ENCODE results near the gene CPVL.

Gene CPVL

GRCh38 chr7:29040579-29040925 is 105.8 kb downstream of the CPVL start:
- no peak for DNase-seq

GRCh38 chr7:29039821-29040578 is 106.3 kb downstream of the CPVL start:
- DNase-seq, result no peak

GRCh38 chr7:29038463-29038862 is 107.9 kb downstream of the CPVL start:
- no peak for DNase-seq

- DNase-seq, result peak in 1 of 2 donors; percentile 3
Measured at GRCh38 chr7:29035044-29035740, 111.1 kb downstream of the CPVL start.

- DNase-seq, result peak in 1 of 2 donors; percentile 2
Measured at GRCh38 chr7:29033584-29033983, 112.8 kb downstream of the CPVL start.

- DNase-seq, result no peak
Measured at GRCh38 chr7:29032146-29032545, 114.2 kb downstream of the CPVL start.

GRCh38 chr7:29030781-29031275 is 115.5 kb downstream of the CPVL start:
- no peak for DNase-seq

GRCh38 chr7:29022291-29022988 is 123.9 kb downstream of the CPVL start:
- no peak for DNase-seq

GRCh38 chr7:29019896-29020295 is 126.4 kb downstream of the CPVL start:
- DNase-seq, result no peak

GRCh38 chr7:29019387-29019786 is 127.0 kb downstream of the CPVL start:
- no peak for DNase-seq

GRCh38 chr7:29017713-29018112 is 128.6 kb downstream of the CPVL start:
- no peak for DNase-seq

- no peak for DNase-seq
Measured at GRCh38 chr7:29014725-29015124, 131.6 kb downstream of the CPVL start.

GRCh38 chr7:29013931-29014330 is 132.4 kb downstream of the CPVL start:
- no peak for DNase-seq

- no peak for DNase-seq
Measured at GRCh38 chr7:29013082-29013695, 133.1 kb downstream of the CPVL start.

GRCh38 chr7:29009947-29010346 is 136.4 kb downstream of the CPVL start:
- no peak for DNase-seq

- DNase-seq, result no peak
Measured at GRCh38 chr7:29008590-29008989, 137.7 kb downstream of the CPVL start.

- DNase-seq, result no peak
Measured at GRCh38 chr7:29007127-29007526, 139.2 kb downstream of the CPVL start.

- DNase-seq, result peak in 1 of 2 donors; percentile 0
Measured at GRCh38 chr7:29005829-29006228, 140.5 kb downstream of the CPVL start.

- no peak for DNase-seq
Measured at GRCh38 chr7:29005406-29005805, 140.9 kb downstream of the CPVL start.

- no peak for DNase-seq
Measured at GRCh38 chr7:29003703-29004102, 142.6 kb downstream of the CPVL start.

- no peak for DNase-seq
Measured at GRCh38 chr7:29000717-29001076, 145.6 kb downstream of the CPVL start.

GRCh38 chr7:28999895-29000716 is 146.2 kb downstream of the CPVL start:
- DNase-seq, result no peak
